Body of pancreas (tissue), 4 donors: Measurements from ENCODE around the gene SLC6A3.

Experiments
- POLR2A ChIP-seq, 3 donors: fragments of 450-650 bp; IDR thresholded peaks; one replicate each; pipeline ENCODE4 v1.6.1; 2016; ENCODE audit warnings: antibody characterized with exemption in 3 of 3, mild to moderate bottlenecking in 2 of 3
- TF ChIP-seq, protein P1 (sequence below), 7 experiments: fragments of 450-650 bp in 4 of 7; fragments of 200-600 bp in 3 of 7; sonication (generic) in 3 of 7; IDR thresholded peaks; one replicate each; pipeline ENCODE4 v1.5.1; 2016 to 2019; ENCODE audit warnings: antibody characterized with exemption in 7 of 7

DNA sequence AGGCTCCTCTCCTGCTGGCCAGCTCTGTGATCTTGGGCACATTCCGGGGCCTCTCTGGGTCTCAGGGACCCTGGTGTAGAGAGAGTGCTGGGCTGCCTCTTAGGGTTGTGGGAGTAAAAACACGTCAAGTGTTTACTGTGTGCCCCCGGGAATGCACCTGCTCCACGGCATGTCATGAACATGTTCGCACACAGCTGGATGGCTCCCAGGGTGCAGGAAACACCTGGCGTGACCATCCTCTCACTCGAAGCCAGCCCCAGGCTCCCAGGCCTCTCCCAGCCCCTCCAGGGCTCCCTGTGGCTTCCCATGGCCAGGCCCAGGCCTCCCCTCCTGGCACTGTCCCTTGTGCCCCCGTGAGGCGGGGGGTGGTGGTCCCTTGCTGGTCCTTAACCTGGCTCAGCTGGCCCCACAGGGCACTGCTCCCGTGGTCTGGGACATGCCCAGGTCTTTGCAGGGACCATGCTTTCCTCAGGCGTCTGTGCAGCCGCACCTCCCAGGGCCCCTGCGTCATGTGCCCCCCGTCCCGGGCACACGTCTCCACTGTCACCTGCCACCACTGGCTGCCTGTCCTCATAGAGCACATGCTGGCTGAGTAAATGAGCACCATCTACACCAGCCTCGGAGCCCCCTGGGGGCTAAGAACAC is 44.9 kb downstream of the SLC6A3 start:
- no peak for TF ChIP-seq POLR2A (IDR thresholded peaks at IDR 0.05)
- TF ChIP-seq, protein P1, sequence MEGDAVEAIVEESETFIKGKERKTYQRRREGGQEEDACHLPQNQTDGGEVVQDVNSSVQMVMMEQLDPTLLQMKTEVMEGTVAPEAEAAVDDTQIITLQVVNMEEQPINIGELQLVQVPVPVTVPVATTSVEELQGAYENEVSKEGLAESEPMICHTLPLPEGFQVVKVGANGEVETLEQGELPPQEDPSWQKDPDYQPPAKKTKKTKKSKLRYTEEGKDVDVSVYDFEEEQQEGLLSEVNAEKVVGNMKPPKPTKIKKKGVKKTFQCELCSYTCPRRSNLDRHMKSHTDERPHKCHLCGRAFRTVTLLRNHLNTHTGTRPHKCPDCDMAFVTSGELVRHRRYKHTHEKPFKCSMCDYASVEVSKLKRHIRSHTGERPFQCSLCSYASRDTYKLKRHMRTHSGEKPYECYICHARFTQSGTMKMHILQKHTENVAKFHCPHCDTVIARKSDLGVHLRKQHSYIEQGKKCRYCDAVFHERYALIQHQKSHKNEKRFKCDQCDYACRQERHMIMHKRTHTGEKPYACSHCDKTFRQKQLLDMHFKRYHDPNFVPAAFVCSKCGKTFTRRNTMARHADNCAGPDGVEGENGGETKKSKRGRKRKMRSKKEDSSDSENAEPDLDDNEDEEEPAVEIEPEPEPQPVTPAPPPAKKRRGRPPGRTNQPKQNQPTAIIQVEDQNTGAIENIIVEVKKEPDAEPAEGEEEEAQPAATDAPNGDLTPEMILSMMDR (IDR thresholded peaks at IDR 0.05) = no peak
